K562 (cell line): ENCODE measurements around the gene DNAI1.

Source experiments
- ADNP ChIP-seq: fragments of 200-800 bp; sonication (Bioruptor generic); IDR thresholded peaks from 2 replicates; pipeline ENCODE4 v1.6.1; 2016; ENCODE audit warnings: missing genetic modification characterization, missing compliant biosample characterization
- CEBPB ChIP-seq: fragments of 450-650 bp; IDR thresholded peaks from 2 replicates; pipeline ENCODE4 v1.6.1; 2016; ENCODE audit warnings: missing genetic modification characterization, missing compliant biosample characterization
- CHD4 ChIP-seq: fragments of 200-600 bp; sonication (generic); IDR thresholded peaks from 3 replicates; pipeline ENCODE4 v1.6.1; 2012; ENCODE audit warnings: low read depth, mild to moderate bottlenecking, mixed read lengths, low read length, inconsistent platforms; ENCODE audit not compliant: insufficient read depth, insufficient replicate concordance, poor library complexity, severe bottlenecking
- LCOR ChIP-seq: sonication (generic); formaldehyde crosslinking; IDR thresholded peaks from 2 replicates; pipeline ENCODE4 v1.8.0; 2022; ENCODE audit warnings: mild to moderate bottlenecking, missing genetic modification reagents
- MAX ChIP-seq: sonication (generic); formaldehyde crosslinking; IDR thresholded peaks from 2 replicates; pipeline ENCODE4 v1.9.0; 2022; ENCODE audit warnings: mild to moderate bottlenecking, missing genetic modification reagents
- NFIC ChIP-seq: fragments of 450-650 bp; IDR thresholded peaks from 2 replicates; pipeline ENCODE4 v1.6.1; 2017; ENCODE audit warnings: mild to moderate bottlenecking, inconsistent platforms
- POLR2G ChIP-seq: fragments of 200-400 bp; formaldehyde crosslinking; IDR thresholded peaks from 2 replicates; pipeline ENCODE4 v1.6.1; 2017; ENCODE audit warnings: low read depth, mild to moderate bottlenecking, antibody characterized with exemption, low read length, moderate library complexity
- SREBF2 ChIP-seq: sonication (generic); formaldehyde crosslinking; IDR thresholded peaks from 2 replicates; pipeline ENCODE4 v1.4.0; 2020; ENCODE audit warnings: mild to moderate bottlenecking, missing genetic modification reagents
- YY1 ChIP-seq, 3 experiments: IDR thresholded peaks; 2 replicates each; pipeline ENCODE4 v1.6.1; 2011; ENCODE audit warnings: low read length in 2 of 3, mild to moderate bottlenecking in 2 of 3, moderate library complexity in 2 of 3, borderline replicate concordance in 1 of 3, control low read depth in 1 of 3, low read depth in 1 of 3; ENCODE audit not compliant: insufficient read depth in 3 of 3, insufficient replicate concordance in 2 of 3, control insufficient read depth in 1 of 3, insufficient read length in 1 of 3; ENCODE audit errors: extremely low read depth in 1 of 3
- ZBTB40 ChIP-seq, 2 experiments: fragments of 450-650 bp in 1 of 2; sonication (generic) in 1 of 2; formaldehyde crosslinking in 1 of 2; IDR thresholded peaks; 2 replicates each; pipeline versions ENCODE4 v1.7.1 to v1.9.0; 2016 to 2022; ENCODE audit warnings: inconsistent platforms in 1 of 2, mild to moderate bottlenecking in 1 of 2, missing genetic modification reagents in 1 of 2
- ZNF253 ChIP-seq: fragments of 250-450 bp; sonication (Bioruptor Pico); conservative IDR thresholded peaks from 2 replicates; pipeline ENCODE4 v1.6.1; 2021; ENCODE audit warnings: mild to moderate bottlenecking

- TF ChIP-seq NFIC: no peak
- no peak for TF ChIP-seq ZBTB40 (IDR thresholded peaks at IDR 0.05)
- TF ChIP-seq ZBTB40 (CRISPR knock-in tag; IDR thresholded peaks at IDR 0.05): no peak
- TF ChIP-seq ADNP (tag): no peak
- no peak for TF ChIP-seq ZNF253 (CRISPR knock-in tag)
- no peak for TF ChIP-seq CHD4
- no peak for TF ChIP-seq MAX
- TF ChIP-seq POLR2G: no peak
- TF ChIP-seq YY1 (IDR thresholded peaks at IDR 0.05; ENCODE audit: borderline replicate concordance in 1 of 3, control insufficient read depth in 1 of 3, extremely low read depth in 1 of 3, insufficient read depth in 3 of 3, insufficient read length in 1 of 3, insufficient replicate concordance in 2 of 3, low read depth in 1 of 3, low read length in 2 of 3): no peak
- no peak for TF ChIP-seq SREBF2 (CRISPR knock-in tag)
- TF ChIP-seq LCOR (CRISPR knock-in tag): no peak
- TF ChIP-seq CEBPB: no peak
These were observed 55.1 kb downstream of the DNAI1 start for GRCh38 chr9:34513567-34514214.
